Kidney epithelial cell (primary cell): ENCODE data around the gene BCL11B. TPM values are rescaled to one million over a fixed set of nuclear protein-coding genes. Genes with fewer than 3 reads are reported as not detected.

Experiments
- DNase-seq: peaks from one replicate; pipeline ENCODE4 v3.0.0-alpha.2; 2010; ENCODE audit warnings: low read depth
- H3K27me3 ChIP-seq: 2 replicates; pipeline ENCODE4 v1.6.0; 2011; ENCODE audit warnings: low read length; ENCODE audit not compliant: control insufficient read depth, insufficient read depth
- H3K36me3 ChIP-seq: 2 replicates; pipeline ENCODE4 v1.5.1; 2011; ENCODE audit warnings: low read length; ENCODE audit not compliant: control insufficient read depth, insufficient read depth
- H3K4me3 ChIP-seq: 2 replicates; pipeline ENCODE4 v1.5.1; 2011; ENCODE audit warnings: low read depth, mild to moderate bottlenecking, control low read depth, low read length
- total RNA-seq: library from RNA; depleted of rRNA; stranded (reverse); fragments of >200 nt; gene quantifications from 2 replicates; pipeline ENCODE4 v1.2.3, GENCODE V29; 2015
- TF ChIP-seq, protein P1 (sequence below): IDR thresholded peaks from 2 replicates; pipeline ENCODE4 v1.5.1; 2011; ENCODE audit warnings: mild to moderate bottlenecking, moderate library complexity, low read length, control low read depth, inconsistent platforms; ENCODE audit not compliant: insufficient read depth, poor library complexity, severe bottlenecking

BCL11B gene
- 2.1 and 2.3 TPM in 2 replicates for total RNA-seq

- H3K27me3 ChIP-seq, result peaks cover 47% of the 10 kb centered on the region
- H3K4me3 ChIP-seq, result peak within 1 kb of the TSS; percentile 46
- no peaks in the 10 kb centered on the region for H3K36me3 ChIP-seq
- peak; percentile 61 for DNase-seq
- TF ChIP-seq, protein P1, sequence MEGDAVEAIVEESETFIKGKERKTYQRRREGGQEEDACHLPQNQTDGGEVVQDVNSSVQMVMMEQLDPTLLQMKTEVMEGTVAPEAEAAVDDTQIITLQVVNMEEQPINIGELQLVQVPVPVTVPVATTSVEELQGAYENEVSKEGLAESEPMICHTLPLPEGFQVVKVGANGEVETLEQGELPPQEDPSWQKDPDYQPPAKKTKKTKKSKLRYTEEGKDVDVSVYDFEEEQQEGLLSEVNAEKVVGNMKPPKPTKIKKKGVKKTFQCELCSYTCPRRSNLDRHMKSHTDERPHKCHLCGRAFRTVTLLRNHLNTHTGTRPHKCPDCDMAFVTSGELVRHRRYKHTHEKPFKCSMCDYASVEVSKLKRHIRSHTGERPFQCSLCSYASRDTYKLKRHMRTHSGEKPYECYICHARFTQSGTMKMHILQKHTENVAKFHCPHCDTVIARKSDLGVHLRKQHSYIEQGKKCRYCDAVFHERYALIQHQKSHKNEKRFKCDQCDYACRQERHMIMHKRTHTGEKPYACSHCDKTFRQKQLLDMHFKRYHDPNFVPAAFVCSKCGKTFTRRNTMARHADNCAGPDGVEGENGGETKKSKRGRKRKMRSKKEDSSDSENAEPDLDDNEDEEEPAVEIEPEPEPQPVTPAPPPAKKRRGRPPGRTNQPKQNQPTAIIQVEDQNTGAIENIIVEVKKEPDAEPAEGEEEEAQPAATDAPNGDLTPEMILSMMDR, result peak; percentile 57
These were observed at the start of gene BCL11B for GRCh38 chr14:99271951-99272631. TSS of gene BCL11B (minus strand) at chr14:99272197. CDS start at chr14:99271218, 979 bp downstream.

GRCh38 chr14:99321236-99321925 lies 49.4 kb upstream of the BCL11B start:
- Histone ChIP-seq H3K36me3 (no peaks in the 10 kb centered on the region), H3K27me3 (no peaks in the 10 kb centered on the region), H3K4me3 (no peak overlapping the region)
- TF ChIP-seq, protein P1, result no peak
- no peak for DNase-seq

DNA sequence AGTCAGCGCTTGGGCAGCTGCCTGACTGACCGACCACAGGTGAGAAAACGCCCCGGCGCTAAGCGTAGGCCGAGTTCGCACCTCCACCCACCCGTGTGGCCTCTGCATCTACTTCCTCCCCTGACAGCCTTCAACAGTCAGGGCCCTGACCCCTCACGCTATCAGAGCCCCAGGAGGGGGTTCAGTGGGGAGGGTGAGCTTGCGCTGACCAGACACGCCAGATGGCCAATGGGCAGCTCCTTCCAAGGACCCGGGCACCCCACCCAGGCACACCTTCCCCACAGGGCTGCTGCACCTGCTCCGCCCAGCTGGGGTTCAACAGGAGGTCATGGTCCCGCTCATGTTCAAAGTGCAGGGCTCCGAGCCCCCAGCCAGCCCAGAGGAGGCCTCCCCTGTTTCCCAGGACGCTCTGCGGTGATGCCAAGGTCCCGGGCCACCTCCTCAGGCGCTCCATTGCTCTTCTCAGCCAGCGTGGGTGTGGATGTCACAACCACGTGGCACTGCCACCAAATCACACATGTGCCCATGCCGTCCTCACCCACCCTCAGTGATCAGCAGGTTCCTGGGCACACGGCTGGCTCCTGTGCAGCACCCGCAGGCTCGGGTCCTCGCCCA lies 48.7 kb upstream of the BCL11B start:
- DNase-seq, result no peak
- no peaks in the 10 kb centered on the region for H3K36me3 ChIP-seq
- TF ChIP-seq, protein P1, result no peak
- no peak overlapping the region for H3K4me3 ChIP-seq
- no peaks in the 10 kb centered on the region for H3K27me3 ChIP-seq

GRCh38 chr14:99320105-99320572 lies 48.1 kb upstream of the BCL11B start:
- TF ChIP-seq, protein P1, result peak; percentile 95
- peak; percentile 4 for DNase-seq
- H3K4me3 ChIP-seq, result no peak overlapping the region
- H3K27me3 ChIP-seq, result no peaks in the 10 kb centered on the region
- no peaks in the 10 kb centered on the region for H3K36me3 ChIP-seq

DNA sequence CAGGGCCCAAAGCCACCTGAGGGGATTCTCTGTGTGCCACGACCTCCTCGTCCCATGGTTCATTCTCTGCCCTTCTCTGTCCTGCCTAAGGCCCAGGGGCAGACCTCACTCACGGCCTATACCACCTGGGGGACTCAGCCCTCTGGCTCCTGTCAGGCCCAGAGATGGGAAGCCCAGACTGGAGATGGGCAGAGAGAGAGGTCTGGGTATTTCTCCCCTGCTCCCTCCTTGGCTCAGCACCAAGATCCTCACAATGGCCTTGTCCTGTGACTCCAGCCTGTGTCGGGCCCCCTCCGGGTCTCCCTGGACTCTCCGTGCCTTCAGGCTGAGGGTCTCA lies 46.9 kb upstream of the BCL11B start:
- Histone ChIP-seq H3K27me3 (peaks cover under 1% of the 10 kb centered on the region), H3K4me3 (no peak overlapping the region), H3K36me3 (no peaks in the 10 kb centered on the region)
- TF ChIP-seq, protein P1, result no peak
- no peak for DNase-seq
